Neural progenitor cell (in vitro differentiated cells): ENCODE data around the gene SPC24. TPM values are rescaled to one million over a fixed set of nuclear protein-coding genes. Genes with fewer than 3 reads are reported as not detected.

Source experiments
- DNase-seq: peaks from one replicate; pipeline ENCODE4 v3.0.0-alpha.2; 2016; ENCODE audit warnings: low spot score
- H2AFZ ChIP-seq: fragments of 200-600 bp; sonication (generic); replicated peaks from 2 replicates; pipeline ENCODE4 v1.6.1; 2016; ENCODE audit warnings: antibody characterized with exemption
- H3F3A ChIP-seq: fragments of 200-600 bp; sonication (generic); 2 replicates; pipeline ENCODE4 v1.6.1; 2016; ENCODE audit warnings: antibody characterized with exemption, low read depth
- H3K27ac ChIP-seq: fragments of 200-600 bp; sonication (generic); 2 replicates; pipeline ENCODE4 v1.5.1; 2016; ENCODE audit warnings: mild to moderate bottlenecking
- H3K27me3 ChIP-seq: fragments of 200-600 bp; sonication (generic); 2 replicates; pipeline ENCODE4 v1.6.1; 2016; ENCODE audit warnings: mild to moderate bottlenecking, moderate library complexity
- H3K36me3 ChIP-seq: fragments of 200-600 bp; sonication (generic); 2 replicates; pipeline ENCODE4 v1.5.1; 2016
- H3K4me1 ChIP-seq: fragments of 200-600 bp; sonication (generic); 2 replicates; pipeline ENCODE4 v1.6.1; 2016; ENCODE audit warnings: mixed run types
- H3K4me2 ChIP-seq: fragments of 200-600 bp; sonication (generic); 2 replicates; pipeline ENCODE4 v1.6.1; 2016
- H3K4me3 ChIP-seq: fragments of 200-600 bp; sonication (generic); 2 replicates; pipeline ENCODE4 v1.5.1; 2016
- H3K79me2 ChIP-seq: fragments of 200-600 bp; sonication (generic); 2 replicates; pipeline ENCODE4 v1.6.1; 2016; ENCODE audit warnings: low read depth
- H3K9ac ChIP-seq: fragments of 200-600 bp; sonication (generic); 2 replicates; pipeline ENCODE4 v1.6.1; 2016
- H3K9me3 ChIP-seq: fragments of 200-600 bp; sonication (generic); 2 replicates; pipeline ENCODE4 v1.5.1; 2016; ENCODE audit warnings: low read depth
- H4K20me1 ChIP-seq: fragments of 200-600 bp; sonication (generic); 2 replicates; pipeline ENCODE4 v1.6.1; 2016; ENCODE audit warnings: low read depth
- H3K27ac Mint-ChIP-seq: 3 replicates; pipeline ENCODE4 v1.8.0; 2021; ENCODE audit warnings: mixed read lengths
- H3K27me3 Mint-ChIP-seq: 2 replicates; pipeline ENCODE4 v1.8.0; 2022; ENCODE audit warnings: low read depth, mild to moderate bottlenecking, inconsistent platforms, moderate library complexity, mixed read lengths; ENCODE audit not compliant: insufficient read depth
- H3K36me3 Mint-ChIP-seq: 3 replicates; pipeline ENCODE4 v1.8.0; 2021; ENCODE audit warnings: mixed read lengths
- H3K4me1 Mint-ChIP-seq: 3 replicates; pipeline ENCODE4 v1.8.0; 2021; ENCODE audit warnings: mixed read lengths
- H3K4me3 Mint-ChIP-seq: 3 replicates; pipeline ENCODE4 v1.8.0; 2021; ENCODE audit warnings: mild to moderate bottlenecking, moderate library complexity, mixed read lengths
- H3K9me3 Mint-ChIP-seq: 3 replicates; pipeline ENCODE4 v1.8.0; 2020; ENCODE audit warnings: mixed read lengths
- CTCF ChIP-seq: fragments of 200-600 bp; sonication (generic); IDR thresholded peaks from 2 replicates; pipeline ENCODE4 v1.5.1; 2017; ENCODE audit warnings: antibody characterized with exemption, mild to moderate bottlenecking
- EZH2 ChIP-seq: fragments of 200-600 bp; sonication (generic); IDR thresholded peaks from 2 replicates; pipeline ENCODE4 v1.6.1; 2017; ENCODE audit warnings: antibody characterized with exemption, mild to moderate bottlenecking, moderate library complexity
- EZH2phosphoT487 ChIP-seq: fragments of 200-600 bp; sonication (generic); IDR thresholded peaks from 2 replicates; pipeline ENCODE4 v1.6.1; 2017; ENCODE audit warnings: antibody characterized with exemption
- total RNA-seq: library from RNA; depleted of rRNA; stranded (reverse); fragments of >200 nt; gene quantifications from 2 replicates; pipeline ENCODE4 v1.2.3, GENCODE V29; 2015; ENCODE audit warnings: low replicate concordance

SPC24 gene
- total RNA-seq, 1 donor from 2014 or later, result 57.1 TPM

GRCh38 chr19:11177592-11177991 is 22.0 kb upstream of the SPC24 start:
- Mint-ChIP-seq H3K27me3 (peaks cover 4% of the 10 kb centered on the region), H3K4me1 (no peaks in the 10 kb centered on the region), H3K27ac (no peak overlapping the region), H3K36me3 (peaks cover 2% of the 10 kb centered on the region), H3K4me3 (no peak overlapping the region), H3K9me3 (no peaks in the 10 kb centered on the region)
- Histone ChIP-seq H3K4me1 (no peaks in the 10 kb centered on the region), H3K9ac (no peak overlapping the region), H2AFZ (no peak overlapping the region), H3F3A (no peaks in the 10 kb centered on the region), H3K4me3 (no peak overlapping the region), H4K20me1 (no peaks in the 10 kb centered on the region), H3K27ac (no peak overlapping the region), H3K79me2 (no peaks in the 10 kb centered on the region), H3K9me3 (no peaks in the 10 kb centered on the region), H3K4me2 (no peak overlapping the region), H3K27me3 (no peaks in the 10 kb centered on the region), H3K36me3 (no peaks in the 10 kb centered on the region)
- DNase-seq, result no peak
- no peak for TF ChIP-seq EZH2phosphoT487
- no peak for TF ChIP-seq EZH2
- TF ChIP-seq CTCF, result no peak

- H3K4me3 Mint-ChIP-seq, result no peak overlapping the region
- Histone ChIP-seq H3K79me2 (no peaks in the 10 kb centered on the region), H3K4me2 (no peak overlapping the region), H3K36me3 (no peaks in the 10 kb centered on the region), H3F3A (no peaks in the 10 kb centered on the region), H3K9ac (no peak overlapping the region), H4K20me1 (no peaks in the 10 kb centered on the region), H3K9me3 (no peaks in the 10 kb centered on the region), H3K27me3 (no peaks in the 10 kb centered on the region), H3K27ac (no peak overlapping the region), H3K4me3 (no peak overlapping the region), H3K4me1 (no peaks in the 10 kb centered on the region), H2AFZ (no peak overlapping the region)
- H3K27ac Mint-ChIP-seq, result no peak overlapping the region
- TF ChIP-seq CTCF (no peak), EZH2 (no peak), EZH2phosphoT487 (no peak)
- H3K27me3 Mint-ChIP-seq, result peaks cover 4% of the 10 kb centered on the region
- H3K9me3 Mint-ChIP-seq, result no peaks in the 10 kb centered on the region
- DNase-seq, result no peak
- no peaks in the 10 kb centered on the region for H3K4me1 Mint-ChIP-seq
- peaks cover 2% of the 10 kb centered on the region for H3K36me3 Mint-ChIP-seq
Observed at GRCh38 chr19:11176466-11177193, 21.0 kb upstream of the SPC24 start.

GRCh38 chr19:11175920-11176319 is 20.3 kb upstream of the SPC24 start:
- Histone ChIP-seq H3K27ac (no peak overlapping the region), H3K9me3 (no peaks in the 10 kb centered on the region), H3K36me3 (no peaks in the 10 kb centered on the region), H3K4me3 (no peak overlapping the region), H3K4me1 (no peaks in the 10 kb centered on the region), H3K9ac (no peak overlapping the region), H3K27me3 (no peaks in the 10 kb centered on the region), H2AFZ (no peak overlapping the region), H4K20me1 (no peaks in the 10 kb centered on the region), H3K79me2 (no peaks in the 10 kb centered on the region), H3K4me2 (no peak overlapping the region), H3F3A (no peaks in the 10 kb centered on the region)
- Mint-ChIP-seq H3K27me3 (peaks cover 4% of the 10 kb centered on the region), H3K36me3 (peaks cover 2% of the 10 kb centered on the region), H3K9me3 (no peaks in the 10 kb centered on the region), H3K4me1 (no peaks in the 10 kb centered on the region), H3K4me3 (no peak overlapping the region), H3K27ac (no peak overlapping the region)
- no peak for TF ChIP-seq CTCF
- TF ChIP-seq EZH2phosphoT487, result no peak
- no peak for TF ChIP-seq EZH2
- no peak for DNase-seq
